Transverse colon (tissue), 4 donors: ENCODE results near the gene FER. TPM values are rescaled to one million over a fixed set of nuclear protein-coding genes. Genes with fewer than 3 reads are reported as not detected.

Source experiments
- DNase-seq: peaks from one replicate; pipeline ENCODE4 v3.0.0-alpha.2; 2019
- H3K27ac ChIP-seq, 4 donors: fragments of 200-600 bp; sonication (generic); 2 replicates each; pipeline ENCODE4 v1.5.1; 2016 to 2018; ENCODE audit warnings: inconsistent platforms in 4 of 4
- H3K27me3 ChIP-seq: fragments of 200-600 bp; sonication (generic); 2 replicates; pipeline ENCODE4 v1.5.1; 2017; ENCODE audit warnings: inconsistent platforms
- H3K36me3 ChIP-seq, 4 donors: fragments of 200-600 bp; sonication (generic); 2 replicates each; pipeline ENCODE4 v1.5.1; 2017 to 2019; ENCODE audit warnings: inconsistent platforms in 4 of 4
- H3K4me1 ChIP-seq, 4 donors: fragments of 200-600 bp; sonication (generic); 2 replicates each; pipeline ENCODE4 v1.5.1; 2017 to 2020; ENCODE audit warnings: inconsistent platforms in 4 of 4
- H3K4me3 ChIP-seq, 4 donors: fragments of 200-600 bp; sonication (generic); 1 replicate in 1 of 4; 2 replicates in 3 of 4; pipeline versions ENCODE4 v1.5.1 to v1.6.1; 2017 to 2019; ENCODE audit warnings: inconsistent platforms in 4 of 4
- H3K9me3 ChIP-seq, 2 donors: fragments of 200-600 bp; sonication (generic); 2 replicates each; pipeline ENCODE4 v1.5.1; 2017 to 2019; ENCODE audit warnings: inconsistent platforms in 2 of 2
- EP300 ChIP-seq: sonication (generic); formaldehyde crosslinking; IDR thresholded peaks from one replicate; pipeline ENCODE4 v1.6.1; 2017; ENCODE audit warnings: antibody characterized with exemption, low read depth
- POLR2A ChIP-seq: fragments of 450-650 bp; IDR thresholded peaks from one replicate; pipeline ENCODE4 v1.6.1; 2016; ENCODE audit warnings: antibody characterized with exemption, mild to moderate bottlenecking, moderate library complexity
- POLR2AphosphoS5 ChIP-seq, 3 donors: sonication (generic); formaldehyde crosslinking; IDR thresholded peaks; one replicate each; pipeline ENCODE4 v1.6.1; 2016; ENCODE audit warnings: antibody characterized with exemption in 3 of 3
- WGBS, 2 donors: methylation state at CpG; one replicate each; pipeline ENCODE4 v1.1.5; 2018; ENCODE audit warnings: low coverage in 1 of 2; 5-methylcytosine and 5-hydroxymethylcytosine counted together
- in situ Hi-C, 4 donors: fragments of 200-750 bp; cut with MboI; loops; one replicate each; pipeline versions ENCODE4 v1.15.0 to v1.15.1; 2017; ENCODE audit warnings: low sequenced_read_pairs in 3 of 4, low pct_ligation_motif_present in 1 of 4, low pct_unique_long_range_greater_than_20kb in 1 of 4
- intact Hi-C: fragments of 100-400 bp; cut with DNase I; formaldehyde crosslinking; loops from one replicate; pipeline ENCODE4 v1.15.1; 2023; ENCODE audit warnings: low total_unique reads
- total RNA-seq, 4 donors: library from RNA; depleted of rRNA; stranded (reverse); fragments of >200 nt; gene quantifications; one replicate each; pipeline ENCODE4 v1.1.0, GENCODE V29; 2016
- TF ChIP-seq, protein P1 (sequence below), 5 experiments: fragments of 200-600 bp in 3 of 5; fragments of 450-650 bp in 2 of 5; sonication (generic) in 3 of 5; IDR thresholded peaks; 1 replicate in 2 of 5; 2 replicates in 3 of 5; pipeline ENCODE4 v1.5.1; 2016 to 2017; ENCODE audit warnings: antibody characterized with exemption in 5 of 5, inconsistent platforms in 3 of 5, mild to moderate bottlenecking in 2 of 5, moderate library complexity in 1 of 5

The FER gene
- total RNA-seq, 4 donors from 2014 or later, result 7.5 to 25.5 (median 13.1) TPM

DNA sequence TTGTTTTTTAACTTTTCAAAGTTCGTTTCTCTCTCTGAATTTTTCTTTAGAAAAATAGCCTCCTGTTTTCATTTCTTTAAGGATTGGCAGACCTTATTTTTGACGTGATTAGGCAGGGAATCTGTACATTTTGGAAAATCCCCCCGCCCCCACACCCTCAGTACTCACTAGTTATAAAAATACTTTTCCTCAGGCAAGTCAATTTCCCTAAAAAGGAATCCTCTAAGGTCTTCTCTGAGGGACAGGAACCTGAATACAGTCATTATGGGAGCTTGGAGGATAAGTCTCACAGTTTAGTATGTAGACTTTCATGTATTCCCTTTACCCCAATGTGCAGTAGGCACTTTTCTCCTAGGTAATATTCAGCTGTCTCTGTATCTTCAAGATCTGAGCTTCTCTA, 3.9 kb upstream of the FER start:
- no peaks in the 10 kb centered on the region for H3K36me3 ChIP-seq
- no peaks in the 10 kb centered on the region for H3K9me3 ChIP-seq
- H3K4me3 ChIP-seq, result no peak overlapping the region
- TF ChIP-seq, protein P1, sequence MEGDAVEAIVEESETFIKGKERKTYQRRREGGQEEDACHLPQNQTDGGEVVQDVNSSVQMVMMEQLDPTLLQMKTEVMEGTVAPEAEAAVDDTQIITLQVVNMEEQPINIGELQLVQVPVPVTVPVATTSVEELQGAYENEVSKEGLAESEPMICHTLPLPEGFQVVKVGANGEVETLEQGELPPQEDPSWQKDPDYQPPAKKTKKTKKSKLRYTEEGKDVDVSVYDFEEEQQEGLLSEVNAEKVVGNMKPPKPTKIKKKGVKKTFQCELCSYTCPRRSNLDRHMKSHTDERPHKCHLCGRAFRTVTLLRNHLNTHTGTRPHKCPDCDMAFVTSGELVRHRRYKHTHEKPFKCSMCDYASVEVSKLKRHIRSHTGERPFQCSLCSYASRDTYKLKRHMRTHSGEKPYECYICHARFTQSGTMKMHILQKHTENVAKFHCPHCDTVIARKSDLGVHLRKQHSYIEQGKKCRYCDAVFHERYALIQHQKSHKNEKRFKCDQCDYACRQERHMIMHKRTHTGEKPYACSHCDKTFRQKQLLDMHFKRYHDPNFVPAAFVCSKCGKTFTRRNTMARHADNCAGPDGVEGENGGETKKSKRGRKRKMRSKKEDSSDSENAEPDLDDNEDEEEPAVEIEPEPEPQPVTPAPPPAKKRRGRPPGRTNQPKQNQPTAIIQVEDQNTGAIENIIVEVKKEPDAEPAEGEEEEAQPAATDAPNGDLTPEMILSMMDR (IDR thresholded peaks at IDR 0.05), result no peak
- TF ChIP-seq POLR2A, result no peak
- no peak for TF ChIP-seq EP300
- no peak for TF ChIP-seq POLR2AphosphoS5 (IDR thresholded peaks at IDR 0.05)
- H3K4me1 ChIP-seq, result peaks cover 0 to 6% (median 4%) of the 10 kb centered on the region in 4 donors
- H3K27ac ChIP-seq, result no peak overlapping the region
- no peaks in the 10 kb centered on the region for H3K27me3 ChIP-seq
- intact Hi-C loops, result no loop called here
- no peak for DNase-seq
- in situ Hi-C loops, result loop anchor here in 1 of 4 donors (25.0 kb wide), 1 partner anchor 943 kb away; the partner anchor contains the start of gene MAN2A1
- WGBS, 2 donors, result 80 to 92% methylated on average over 3 of the region's 3 CpGs

DNA sequence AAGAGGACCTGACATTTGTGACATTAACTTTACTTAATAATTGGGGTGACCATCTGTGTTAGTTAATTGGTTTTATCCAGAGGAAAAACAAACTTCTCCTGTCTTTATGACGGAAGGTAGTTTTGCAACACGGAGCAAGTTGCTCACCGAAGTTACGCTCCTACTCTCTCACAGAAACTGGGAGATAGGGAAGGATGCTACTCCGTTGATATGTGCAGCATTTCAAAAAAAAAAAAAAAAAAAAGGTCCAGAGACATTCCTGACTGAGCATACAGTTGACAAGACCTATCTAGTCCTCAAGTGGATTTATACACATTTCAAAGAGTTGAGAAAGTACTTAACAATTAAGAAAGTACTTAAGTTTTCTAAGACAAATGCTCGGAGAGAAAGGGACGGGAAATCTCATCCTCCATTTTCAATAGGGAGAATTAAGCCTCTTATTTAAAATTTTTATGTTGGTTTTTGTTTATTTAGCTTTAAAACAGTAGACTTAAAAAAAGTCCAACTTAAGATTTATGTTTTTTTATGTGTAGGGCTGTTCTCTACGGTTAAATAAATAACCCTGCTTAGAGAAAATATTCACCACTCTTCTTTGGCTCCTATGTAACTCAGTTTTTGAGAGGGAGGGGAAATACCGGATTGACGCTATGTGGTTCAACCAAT, 455 bp upstream of the FER start:
- H3K4me3 ChIP-seq, result peak overlapping the region in 3 of 4 donors; percentile 81 to 92 (median 81)
- no peaks in the 10 kb centered on the region for H3K9me3 ChIP-seq
- in situ Hi-C loops (loop anchor here in 1 of 4 donors (25.0 kb wide), 1 partner anchor 940 kb away; the partner anchor contains the start of gene MAN2A1), intact Hi-C loops (no loop called here)
- DNase-seq, result no peak
- H3K4me1 ChIP-seq, result peaks cover 0 to 18% (median 13%) of the 10 kb centered on the region in 4 donors
- TF ChIP-seq, protein P1 (IDR thresholded peaks at IDR 0.05), result no peak
- TF ChIP-seq POLR2A (no peak), POLR2AphosphoS5 (IDR thresholded peaks at IDR 0.05) (no peak), EP300 (no peak)
- no peaks in the 10 kb centered on the region for H3K27me3 ChIP-seq
- peak overlapping the region; percentile 95 to 98 (median 96) for H3K27ac ChIP-seq
- H3K36me3 ChIP-seq, result no peaks in the 10 kb centered on the region
- WGBS, 2 donors, result 33 to 60% methylated on average over 5 to 10 of the region's 10 CpGs

DNA sequence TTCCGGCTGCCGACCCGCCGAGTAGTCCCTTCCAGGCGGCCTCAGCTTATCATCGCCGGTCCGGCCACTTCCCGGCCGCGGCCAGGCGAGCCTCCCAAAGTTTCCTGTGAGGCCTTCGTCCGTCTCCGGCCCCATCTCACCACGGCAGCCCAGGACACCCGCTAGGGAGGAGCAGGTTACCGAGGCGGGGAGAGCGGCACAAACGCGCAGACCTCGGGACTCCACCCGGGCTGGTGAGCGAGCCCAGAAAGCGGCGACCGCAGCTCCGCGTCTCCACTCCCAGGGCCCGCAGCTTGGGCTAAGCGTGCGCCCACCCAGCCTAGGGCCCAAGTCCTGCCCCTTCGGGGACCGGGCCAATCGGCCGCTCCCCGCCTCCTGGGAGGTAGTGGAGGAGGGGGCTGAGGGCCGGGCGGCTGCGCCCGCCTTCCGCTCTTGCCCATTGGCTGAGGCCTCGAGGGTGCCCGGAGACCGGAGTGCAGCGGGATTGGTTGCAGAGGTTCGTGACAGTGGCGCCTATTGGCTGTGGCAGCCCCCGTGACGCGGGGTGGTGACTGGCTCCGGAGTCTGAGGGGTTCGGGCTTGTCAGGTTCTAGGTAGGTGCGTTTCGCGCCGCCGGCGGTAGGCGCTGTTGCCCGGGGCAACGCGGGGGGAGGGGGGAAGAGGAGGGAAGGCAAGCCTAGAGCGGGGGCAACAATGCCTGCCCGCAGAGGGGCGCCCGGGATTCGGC, 867 bp downstream of the FER start:
- Histone ChIP-seq H3K27me3 (no peaks in the 10 kb centered on the region), H3K4me3 (peak overlapping the region; percentile 81 to 92 (median 82)), H3K4me1 (peaks cover 0 to 18% (median 16%) of the 10 kb centered on the region in 4 donors), H3K9me3 (no peaks in the 10 kb centered on the region), H3K36me3 (no peaks in the 10 kb centered on the region), H3K27ac (peak overlapping the region; percentile 95 to 98 (median 96))
- in situ Hi-C loops (loop anchor here in 1 of 4 donors (25.0 kb wide), 1 partner anchor 939 kb away; the partner anchor contains the start of gene MAN2A1), intact Hi-C loops (no loop called here)
- peak; percentile 99 for DNase-seq
- TF ChIP-seq POLR2AphosphoS5 (IDR thresholded peaks at IDR 0.05) (peak; percentile 98 to 99 (median 99)), EP300 (no peak), POLR2A (peak; percentile 99)
- TF ChIP-seq, protein P1 (IDR thresholded peaks at IDR 0.05), result peak in 3 of 5 experiments; percentile 6 to 41 (median 39)
- WGBS, 2 donors, result 0% methylated on average over 2 to 50 of the region's 69 CpGs
